NCI-H510A (cell line): ENCODE results near the gene GPC5.
A peak's percentile ranks its signal among the peaks of the same experiment; 100 is the strongest.
"Not testable (repeated sequence)": the region's sequence is repeated elsewhere in the genome, so short reads cannot be mapped to it uniquely, and the experiment has no call there.

Experiments used
- DNase-seq: peaks from one replicate; lab custom pipeline; 2025; lab: John Stamatoyannopoulos, UW

The GPC5 gene

DNA sequence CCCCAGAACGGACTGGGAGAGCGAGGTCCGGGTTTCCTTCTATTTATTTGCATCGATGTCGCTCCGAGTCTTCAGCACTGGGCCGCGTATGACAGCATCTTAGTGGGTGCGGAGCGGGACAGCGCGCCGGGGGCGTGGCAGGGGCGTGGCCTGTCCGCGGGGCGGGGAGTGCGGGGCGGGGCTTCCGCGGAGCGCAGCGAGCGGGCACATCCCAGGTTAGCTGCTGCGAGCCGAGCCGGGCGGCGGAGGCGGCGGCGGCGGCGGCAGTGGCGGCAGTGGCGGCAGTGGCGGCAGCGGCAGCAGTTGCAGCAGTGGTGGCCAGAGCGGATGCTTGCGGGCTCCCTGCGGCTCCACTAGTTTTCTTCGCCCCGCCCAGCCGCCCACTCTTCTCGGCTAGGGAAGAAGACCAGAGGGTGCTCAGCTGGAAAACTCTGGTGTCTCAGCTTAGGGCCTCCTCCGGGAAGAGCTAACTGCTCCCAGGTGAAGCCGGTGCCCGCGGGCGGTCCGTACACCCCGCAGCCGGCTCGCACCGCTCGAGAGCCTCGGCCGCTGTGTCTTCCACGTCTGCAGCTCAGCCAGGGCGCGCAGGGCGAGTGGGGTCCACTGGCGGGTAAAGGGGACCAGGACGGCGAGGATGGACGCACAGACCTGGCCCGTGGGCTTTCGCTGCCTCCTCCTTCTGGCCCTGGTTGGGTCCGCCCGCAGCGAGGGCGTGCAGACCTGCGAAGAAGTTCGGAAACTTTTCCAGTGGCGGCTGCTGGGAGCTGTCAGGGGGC lies at the start of gene GPC5:
GPC5 (plus strand) TSS at position 209 of the 776 bp plus-strand sequence.
- DNase-seq = peak; percentile 53

DNA sequence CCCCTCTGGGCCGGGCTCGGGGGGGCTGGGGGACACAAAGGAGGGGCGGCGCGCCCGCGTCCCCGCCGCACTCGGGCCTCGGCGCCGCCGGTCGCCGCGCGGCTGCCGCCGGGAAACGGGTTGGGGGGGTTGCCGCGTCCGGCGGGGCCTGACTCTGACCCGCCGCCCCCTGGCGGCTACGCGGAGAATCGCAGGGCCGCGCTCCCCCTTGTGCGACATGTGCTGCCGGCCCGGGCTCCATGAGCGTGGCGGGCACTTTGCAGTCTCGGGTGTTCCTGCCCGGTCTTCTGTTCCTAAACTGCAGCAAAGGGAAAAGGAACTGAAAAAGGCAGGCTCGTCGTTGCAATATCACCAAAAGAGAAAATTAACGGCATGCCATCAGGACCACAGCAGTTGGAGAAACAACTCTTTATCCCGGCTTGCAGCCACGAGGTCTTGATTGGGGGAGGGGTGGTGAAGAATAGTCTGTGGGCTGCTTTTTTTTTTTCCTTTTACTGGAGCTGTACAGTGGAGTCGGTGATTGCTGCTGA lies 49.5 kb upstream of the GPC5 start:
- peak; percentile 63 for DNase-seq

DNA sequence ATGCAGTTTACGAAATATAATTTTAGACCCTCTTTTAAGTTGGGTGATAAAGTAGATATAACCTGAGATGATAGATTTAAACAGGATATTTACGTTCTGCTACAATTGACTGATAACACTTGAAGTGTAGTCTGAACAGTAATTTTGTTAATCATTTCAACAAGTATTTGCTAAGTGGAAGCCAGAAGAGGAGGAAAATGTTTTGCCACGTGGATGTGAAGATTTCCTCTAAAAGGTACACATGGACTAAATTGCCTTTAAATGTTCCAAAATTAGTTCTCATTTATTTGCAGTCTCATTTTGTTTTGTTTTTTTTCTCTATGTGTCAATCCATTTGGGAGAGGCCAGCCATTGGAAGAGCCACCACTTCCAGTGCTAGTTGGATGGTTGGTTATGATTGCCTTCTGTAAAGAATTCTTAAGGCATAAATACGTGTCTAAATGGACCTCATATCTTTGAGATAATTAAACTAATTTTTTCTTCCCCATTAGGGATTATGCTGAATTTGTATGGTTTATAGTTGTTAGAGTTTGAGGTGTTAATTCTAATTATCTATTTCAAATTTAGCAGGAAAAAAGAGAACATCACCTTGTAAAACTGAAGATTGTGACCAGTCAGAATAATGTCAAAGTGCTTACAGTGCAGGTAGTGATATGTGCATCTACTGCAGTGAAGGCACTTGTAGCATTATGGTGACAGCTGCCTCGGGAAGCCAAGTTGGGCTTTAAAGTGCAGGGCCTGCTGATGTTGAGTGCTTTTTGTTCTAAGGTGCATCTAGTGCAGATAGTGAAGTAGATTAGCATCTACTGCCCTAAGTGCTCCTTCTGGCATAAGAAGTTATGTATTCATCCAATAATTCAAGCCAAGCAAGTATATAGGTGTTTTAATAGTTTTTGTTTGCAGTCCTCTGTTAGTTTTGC lies 48.2 kb upstream of the GPC5 start:
- no peak for DNase-seq

DNA sequence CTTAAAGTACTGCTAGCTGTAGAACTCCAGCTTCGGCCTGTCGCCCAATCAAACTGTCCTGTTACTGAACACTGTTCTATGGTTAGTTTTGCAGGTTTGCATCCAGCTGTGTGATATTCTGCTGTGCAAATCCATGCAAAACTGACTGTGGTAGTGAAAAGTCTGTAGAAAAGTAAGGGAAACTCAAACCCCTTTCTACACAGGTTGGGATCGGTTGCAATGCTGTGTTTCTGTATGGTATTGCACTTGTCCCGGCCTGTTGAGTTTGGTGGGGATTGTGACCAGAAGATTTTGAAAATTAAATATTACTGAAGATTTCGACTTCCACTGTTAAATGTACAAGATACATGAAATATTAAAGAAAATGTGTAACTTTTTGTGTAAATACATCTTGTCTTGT lies 47.3 kb upstream of the GPC5 start:
- DNase-seq = no peak

DNA sequence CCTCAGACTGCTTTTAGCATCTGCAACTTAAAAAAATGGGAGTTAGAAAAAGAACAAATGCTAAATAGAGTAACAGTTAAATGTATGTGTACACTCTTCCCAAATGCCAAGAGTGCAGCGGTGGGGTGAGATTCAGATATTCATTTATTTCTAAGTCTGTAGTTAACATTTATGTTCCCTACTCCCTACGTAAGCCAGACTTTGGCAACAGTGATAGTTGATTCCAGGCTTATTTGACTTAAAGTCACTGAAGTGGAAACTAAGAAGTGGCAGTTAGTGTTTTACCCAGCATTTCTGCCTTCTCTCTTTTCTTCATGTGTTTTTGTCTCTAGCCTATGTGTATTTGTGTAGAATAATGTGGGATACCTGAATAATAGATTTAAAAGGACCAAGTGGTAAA lies 46.4 kb upstream of the GPC5 start:
- DNase-seq = no peak

DNA sequence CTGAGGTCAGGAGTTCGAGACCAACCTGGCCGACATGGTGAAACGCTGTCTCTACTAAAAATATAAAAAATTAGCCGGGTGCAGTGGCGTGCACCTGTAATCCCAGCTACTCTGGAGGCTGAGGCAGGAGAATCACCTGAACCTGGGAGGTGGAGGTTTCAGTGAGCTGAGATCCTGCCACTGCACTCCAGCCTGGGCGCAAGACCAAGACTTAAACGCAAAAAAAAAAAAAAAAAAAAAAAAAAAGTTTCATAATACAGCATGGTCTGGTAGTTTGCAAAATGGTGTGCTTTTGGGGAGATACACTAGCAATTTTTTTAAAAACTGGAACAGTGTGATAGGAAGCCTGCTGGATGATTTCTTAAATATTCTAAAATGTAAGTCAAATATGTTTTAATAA lies 45.5 kb upstream of the GPC5 start:
- not testable (repeated sequence) for DNase-seq

DNA sequence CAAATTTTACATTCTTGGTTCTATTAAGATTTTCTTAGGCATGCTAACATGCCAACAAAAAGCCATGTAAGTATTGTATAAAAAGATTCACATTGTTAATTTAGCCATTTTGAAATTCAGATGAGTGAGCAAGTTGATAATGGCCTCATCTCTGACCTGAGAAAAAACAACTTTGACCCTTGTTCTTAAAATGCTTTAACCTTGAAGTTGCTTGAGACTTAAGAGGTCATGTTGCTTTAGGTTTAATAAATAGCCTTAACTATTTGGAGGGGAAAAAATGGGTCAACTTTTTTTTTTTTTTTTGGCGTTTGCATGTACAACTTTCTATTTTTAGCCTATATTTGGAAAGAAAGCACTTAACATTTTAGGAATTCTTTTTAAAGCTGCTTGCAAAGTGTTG lies 44.9 kb upstream of the GPC5 start:
- DNase-seq = no peak

DNA sequence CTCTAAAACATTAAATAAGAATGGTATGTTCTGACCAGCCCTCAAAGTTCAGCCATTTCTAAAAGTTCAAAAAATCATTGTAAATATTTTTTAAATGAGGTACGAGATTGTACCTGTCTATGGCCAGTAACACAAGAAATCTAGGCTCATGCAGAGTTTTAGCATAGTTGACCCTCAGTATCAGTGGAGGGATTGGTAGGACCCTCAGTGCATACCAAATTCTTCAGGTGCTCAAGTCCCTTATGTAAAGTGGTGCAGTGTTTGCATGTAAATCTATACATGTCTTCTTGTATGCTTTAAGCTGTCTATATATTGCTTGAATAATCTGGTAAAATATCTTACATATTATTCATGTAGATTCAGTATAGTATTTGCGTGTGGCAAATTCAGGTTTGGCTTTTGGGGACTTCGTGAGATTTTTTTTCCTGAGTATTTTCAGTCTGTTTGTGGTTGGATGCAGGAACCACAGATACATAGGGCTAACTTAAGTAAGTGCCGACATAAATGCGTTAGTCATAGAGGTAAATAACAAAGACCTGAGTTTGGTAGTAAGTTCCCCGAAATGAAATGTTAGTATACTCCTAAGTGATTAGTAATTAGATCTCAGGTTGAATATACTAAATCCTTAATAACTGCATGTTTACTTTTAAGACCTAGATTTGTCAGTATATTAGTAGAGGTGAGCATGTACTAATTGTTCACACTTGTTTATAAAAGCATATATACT lies 43.2 kb upstream of the GPC5 start:
- DNase-seq = no peak

DNA sequence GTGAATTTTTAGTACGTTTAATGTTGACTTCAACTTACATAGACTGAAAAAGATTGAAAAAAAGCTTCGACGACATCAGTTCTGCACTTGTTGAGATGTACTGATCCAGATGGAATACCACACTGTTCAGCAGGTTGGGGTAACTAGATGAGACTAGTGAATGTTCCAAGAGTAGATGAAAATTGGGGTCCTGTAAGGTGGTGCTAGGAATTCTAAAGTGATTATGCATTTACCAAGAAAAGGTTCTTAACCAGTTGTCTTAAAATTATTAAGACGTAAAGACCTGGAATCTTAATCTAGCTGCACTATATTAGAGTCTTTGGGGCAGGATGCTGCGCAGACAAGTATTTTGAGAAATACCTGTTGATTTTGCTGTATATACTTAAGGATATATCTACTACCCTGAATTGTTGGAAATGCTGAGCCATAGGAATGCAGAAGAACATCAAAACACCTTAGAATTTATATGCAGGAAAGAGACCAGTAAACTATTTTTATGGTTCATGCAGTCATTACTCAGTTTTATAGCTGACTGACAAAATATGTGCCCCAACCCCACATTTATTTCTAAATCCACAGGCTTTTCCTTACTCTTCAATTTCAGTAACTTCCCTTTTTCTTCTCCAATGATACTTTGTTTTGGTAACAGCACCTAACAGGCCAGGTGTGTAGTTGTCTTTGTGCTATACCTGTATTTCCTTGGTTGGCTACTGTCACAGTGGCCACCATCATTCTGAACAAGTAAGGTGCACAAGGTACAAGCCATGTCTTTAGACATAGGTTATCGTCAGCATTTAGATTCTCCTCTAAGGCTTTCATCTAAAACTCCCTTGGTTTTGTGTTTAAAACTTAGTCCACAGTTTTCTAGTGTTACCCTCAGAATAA lies 42.4 kb upstream of the GPC5 start:
- no peak for DNase-seq

DNA sequence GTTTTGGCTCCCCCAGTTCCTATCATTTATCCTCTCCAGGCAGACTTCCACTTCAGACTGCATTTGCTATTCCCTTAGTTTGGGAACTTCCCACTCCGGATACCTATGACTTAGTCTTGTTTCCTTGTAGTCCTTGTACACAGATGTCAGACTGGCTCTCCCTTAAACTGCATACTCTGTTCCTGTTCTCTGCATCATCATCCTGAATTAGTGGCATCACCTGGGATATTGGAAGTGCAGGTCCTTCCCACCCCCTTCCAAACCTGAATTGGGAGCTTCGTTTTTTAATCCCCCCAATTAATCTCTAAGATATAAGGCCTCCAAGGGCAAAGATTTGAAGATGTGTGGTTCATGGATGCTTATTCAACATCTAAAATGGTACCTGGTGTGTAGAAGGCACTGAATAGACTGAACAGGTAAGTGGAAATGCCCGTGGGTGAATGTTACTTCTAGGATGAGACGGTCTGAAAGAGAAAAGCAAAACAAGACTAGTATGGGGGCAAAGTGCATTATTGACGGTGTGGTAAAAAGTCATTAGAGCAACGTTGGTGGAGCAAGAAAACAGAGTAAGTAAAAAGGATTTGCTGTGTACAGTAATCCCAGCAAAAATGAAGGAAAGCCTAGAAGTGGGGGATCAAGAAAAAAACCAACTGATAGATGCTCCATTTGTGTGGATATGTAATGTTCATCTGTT lies 41.4 kb upstream of the GPC5 start:
- DNase-seq = no peak

DNA sequence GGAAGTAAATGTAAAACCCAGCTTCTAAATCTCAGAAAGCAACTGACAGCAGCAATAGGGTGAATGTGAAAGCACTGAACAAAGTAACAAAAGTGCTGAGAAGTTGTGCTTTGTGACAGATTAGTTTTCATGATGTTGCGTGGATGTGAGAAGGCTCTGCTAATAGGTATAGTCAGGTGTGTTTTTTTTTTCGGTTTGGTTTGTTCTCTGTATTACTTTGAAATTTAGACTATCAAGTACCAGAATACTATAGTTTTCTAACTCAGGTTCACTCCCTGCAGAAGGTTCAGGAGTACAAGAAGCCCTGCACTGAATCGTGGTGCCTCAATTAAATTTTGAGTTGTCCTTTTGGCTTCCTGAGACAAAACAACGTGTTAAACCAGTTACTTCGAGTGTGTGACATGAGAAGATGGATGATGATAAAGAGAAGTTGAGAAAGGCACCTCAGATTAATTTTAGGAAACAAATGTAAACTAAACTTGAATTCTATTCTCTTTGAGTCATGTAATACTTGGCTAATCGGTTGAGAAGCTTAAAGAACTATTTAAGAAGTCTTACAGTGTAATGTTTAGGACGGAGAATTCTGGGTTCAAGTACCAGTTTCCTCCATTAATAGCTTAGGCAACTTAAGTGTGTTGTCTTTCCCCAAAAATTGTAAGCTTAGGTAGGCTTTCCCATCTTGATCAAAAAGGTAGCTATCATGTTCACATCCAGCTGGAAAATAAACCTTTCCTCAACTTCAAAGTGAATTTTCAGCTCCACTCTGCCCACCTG lies 40.6 kb upstream of the GPC5 start:
- DNase-seq = no peak

DNA sequence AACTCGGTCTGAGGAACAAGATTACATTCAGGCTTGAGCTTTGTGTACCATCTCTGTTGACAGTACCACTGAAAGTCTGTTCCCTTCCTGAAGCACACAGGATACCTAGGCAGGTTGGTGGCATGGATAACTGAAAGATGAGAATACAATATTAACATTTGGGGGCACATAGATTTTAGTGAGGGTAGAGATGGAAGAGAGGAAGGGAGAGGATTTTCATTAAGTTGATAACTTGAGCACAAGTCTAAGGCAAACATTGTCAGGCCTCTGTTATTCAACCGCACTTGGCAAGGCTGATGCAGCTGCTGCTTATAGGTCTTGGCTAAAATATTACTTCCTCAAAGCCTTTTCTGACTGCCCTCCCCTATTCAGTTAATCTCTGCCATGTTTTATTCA lies 40.0 kb upstream of the GPC5 start:
- no peak for DNase-seq

DNA sequence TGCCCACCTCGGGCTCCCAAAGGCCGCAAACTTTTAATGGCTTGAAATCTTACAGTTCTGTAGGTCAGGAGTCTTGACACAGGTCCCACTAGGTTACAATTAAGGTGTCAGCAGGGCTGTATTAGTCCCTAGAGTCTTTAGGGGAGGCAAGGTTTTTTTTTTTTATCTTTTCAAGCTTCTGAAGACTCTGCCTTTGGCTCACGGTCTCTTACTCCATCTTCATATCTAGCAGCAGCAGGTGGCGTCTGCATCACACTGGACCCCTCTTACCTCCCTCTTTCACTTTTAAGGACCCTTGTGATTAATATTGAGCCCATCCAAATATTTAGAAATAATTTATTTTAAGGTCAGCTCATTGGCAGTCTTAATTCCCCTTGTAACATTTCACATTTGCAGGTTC lies 39.3 kb upstream of the GPC5 start:
- DNase-seq = no peak

DNA sequence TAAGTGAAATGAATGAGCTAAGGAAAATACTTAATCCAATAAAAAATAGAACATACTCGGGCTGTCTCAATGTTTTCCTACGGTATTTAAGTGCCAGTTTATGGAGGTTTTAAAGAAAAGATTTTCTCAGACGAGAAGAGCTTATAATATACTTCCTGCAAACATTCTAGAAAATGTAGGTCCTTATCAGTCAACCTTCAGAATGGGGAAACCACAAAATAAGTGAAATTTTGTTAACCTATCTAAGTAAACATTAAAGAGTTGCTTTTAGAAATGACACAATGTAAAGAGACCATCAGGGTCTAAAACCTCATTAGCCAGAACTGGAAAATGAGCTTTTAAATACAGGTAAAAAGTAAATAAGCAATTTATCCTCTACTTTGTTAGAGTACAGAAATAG lies 38.8 kb upstream of the GPC5 start:
- no peak for DNase-seq

DNA sequence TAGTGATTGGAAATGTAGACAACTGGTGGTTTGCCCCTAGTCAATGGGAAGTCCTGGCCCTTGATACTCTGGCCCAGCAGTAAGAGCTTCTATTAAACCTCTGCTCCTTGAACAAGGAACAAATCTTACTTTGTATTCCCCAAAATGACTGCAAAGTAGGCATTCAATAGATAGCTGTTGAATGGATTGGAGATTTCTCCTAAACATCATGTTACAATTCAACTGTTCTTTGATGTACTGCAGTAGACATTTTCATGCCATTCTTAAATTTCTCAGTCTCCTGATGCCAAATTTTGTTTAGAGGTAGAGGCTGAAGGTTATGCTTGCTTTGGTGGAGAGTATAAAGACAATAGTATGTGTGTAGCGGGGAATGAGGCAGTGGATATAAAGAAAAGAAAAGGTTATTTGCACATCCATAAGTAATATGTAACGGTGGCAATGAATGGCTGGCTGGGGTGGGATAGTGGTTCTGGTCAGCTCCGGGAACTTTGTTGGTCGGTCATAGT lies 38.1 kb upstream of the GPC5 start:
- DNase-seq = no peak

DNA sequence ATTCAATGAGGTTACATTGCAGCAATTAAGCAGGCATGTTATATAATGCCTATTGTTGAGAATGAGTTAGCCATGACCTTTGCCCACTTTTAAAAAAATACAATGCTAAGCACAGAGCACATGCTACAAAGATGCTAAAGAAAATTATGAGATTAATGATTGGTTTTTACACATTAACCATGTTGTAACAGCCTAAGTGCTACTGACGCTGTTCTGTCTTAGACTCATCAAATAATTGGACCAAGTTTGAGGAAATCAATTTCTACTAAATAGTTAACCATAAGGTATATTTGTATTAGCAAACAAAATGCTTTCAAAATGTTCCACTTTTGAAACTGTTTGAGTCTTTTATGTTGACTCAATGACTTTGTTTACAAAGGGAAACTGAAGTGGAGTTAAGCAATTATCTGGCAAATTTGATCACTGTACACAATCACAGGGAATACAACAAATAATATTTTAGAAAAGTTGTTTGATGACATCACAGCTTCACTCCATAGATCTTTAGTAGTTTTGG lies 36.6 kb upstream of the GPC5 start:
- no peak for DNase-seq

DNA sequence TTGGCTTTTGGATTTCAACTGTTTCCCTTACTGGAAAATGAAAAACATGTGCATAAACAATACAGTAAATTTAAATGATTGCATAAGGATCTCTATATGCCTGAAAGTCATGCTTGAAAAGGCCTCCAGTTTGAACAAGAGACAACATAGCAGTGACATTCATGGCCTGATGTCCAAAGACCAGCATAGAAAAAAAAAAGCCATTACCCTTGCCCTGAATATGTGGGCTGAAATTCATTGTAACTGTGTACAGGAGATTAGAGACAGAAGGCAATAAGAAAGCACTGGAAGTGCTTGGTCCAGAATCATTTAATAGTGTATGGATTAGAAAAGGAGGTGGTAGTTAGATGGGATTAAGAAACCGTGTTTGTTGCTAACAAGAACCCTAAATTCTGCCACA lies 35.5 kb upstream of the GPC5 start:
- DNase-seq = no peak

DNA sequence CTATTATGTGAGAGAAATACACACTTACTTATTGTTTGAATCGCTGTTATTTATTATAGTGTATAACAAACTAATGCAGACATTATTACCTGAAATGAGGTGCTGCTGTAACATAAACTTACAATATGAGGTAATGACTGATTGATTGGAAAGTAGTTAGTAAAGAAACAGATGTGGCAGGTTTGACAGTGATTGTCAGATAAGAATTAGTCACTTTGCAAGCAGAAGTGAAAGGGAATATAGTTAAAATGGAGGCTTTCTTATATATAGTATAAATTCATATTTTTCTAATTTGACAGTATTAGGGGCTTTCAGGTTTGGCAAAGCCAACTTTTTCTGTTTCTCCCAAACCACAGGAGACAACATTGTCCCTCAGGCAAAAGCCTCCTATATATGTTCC lies 30.3 kb upstream of the GPC5 start:
- no peak for DNase-seq

DNA sequence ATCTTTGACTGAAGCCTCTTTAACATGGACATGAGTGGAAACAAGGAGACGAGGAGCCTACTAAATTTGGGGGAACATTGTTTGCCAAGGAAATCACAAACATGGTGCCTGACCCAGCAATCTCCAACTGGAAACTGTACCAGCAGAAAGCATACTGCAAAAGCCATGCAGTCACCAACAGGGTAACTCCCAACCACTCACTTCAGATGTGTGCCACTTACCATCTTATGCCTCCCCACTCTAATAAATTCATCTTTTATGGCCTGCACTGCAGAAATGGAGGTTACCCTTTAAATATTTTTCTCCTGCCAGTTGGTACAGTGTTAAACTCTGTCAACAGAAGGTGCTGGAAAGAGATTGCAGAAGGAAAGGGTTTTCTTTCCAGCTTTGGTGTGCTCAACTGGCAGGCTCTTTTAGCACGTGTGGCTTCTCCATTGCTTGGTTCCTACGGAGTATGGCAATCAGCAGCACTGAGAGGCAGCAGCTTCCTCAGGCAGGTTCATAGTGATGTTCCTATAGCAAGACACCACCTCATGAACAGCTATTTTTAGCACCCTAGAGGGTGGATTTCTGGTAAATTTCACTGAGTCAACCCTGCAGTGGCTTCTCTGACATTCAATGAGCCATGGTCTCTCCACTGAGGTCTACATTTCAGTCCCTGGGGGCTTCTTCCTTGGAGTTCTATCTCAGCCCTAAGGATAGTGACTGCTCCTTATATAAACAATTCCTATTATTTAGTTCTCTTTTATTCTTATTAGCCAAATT lies 29.6 kb upstream of the GPC5 start:
- DNase-seq = no peak
